ENCODE data around the gene HCAR3. TPM values are rescaled to one million over a fixed set of nuclear protein-coding genes. Genes with fewer than 3 reads are reported as not detected.

The HCAR3 gene
- total RNA-seq, 4 donors from 2014 or later: 5.3 to 19.1 (median 14.3) TPM

DNA sequence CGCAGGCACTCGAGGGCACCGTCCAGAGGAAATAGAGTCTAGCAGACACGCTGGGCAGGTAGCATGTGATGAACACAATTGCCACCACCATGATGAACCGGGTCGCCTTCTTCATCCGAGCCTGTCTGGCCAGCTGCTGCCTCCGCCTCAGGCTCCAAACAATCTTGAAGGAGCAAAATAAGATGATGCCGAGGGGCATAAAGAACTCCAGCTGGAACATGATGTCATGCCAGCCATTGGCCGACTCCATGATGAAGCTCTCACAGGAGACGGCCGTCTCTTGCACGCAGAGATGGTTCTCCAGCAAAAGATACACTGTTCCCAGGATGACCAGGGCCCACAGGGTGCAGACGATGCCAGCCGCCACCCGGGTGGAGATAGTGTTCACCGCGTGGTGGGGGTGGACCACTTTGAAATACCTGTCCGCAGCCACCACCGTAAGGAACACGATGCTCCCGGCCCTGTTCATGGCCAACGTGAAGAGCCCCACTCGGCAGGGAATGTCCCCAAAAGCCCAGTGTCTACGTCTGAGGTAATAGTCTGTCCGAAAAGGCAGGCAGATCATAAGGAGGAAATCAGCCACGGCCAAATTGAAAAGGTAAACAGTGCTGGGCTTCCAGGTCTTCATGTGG, 13.1 kb upstream of the HCAR3 start:
- Histone ChIP-seq H3K4me3 (no peak overlapping the region), H3K27ac (no peak overlapping the region), H3K36me3 (no peaks in the 10 kb centered on the region), H3K4me1 (peaks cover 12% of the 10 kb centered on the region), H3K9me3 (no peaks in the 10 kb centered on the region), H3K27me3 (no peaks in the 10 kb centered on the region)
- DNase-seq (ENCODE audit: low spot score in 2 of 2): no peak
- no peak for TF ChIP-seq POLR2AphosphoS5 (IDR thresholded peaks at IDR 0.05)
- WGBS: 87% methylated on average over 27 of the region's 27 CpGs

- H3K4me1 ChIP-seq: peaks cover 17% of the 10 kb centered on the region
- H3K36me3 ChIP-seq: no peaks in the 10 kb centered on the region
- H3K4me3 ChIP-seq: no peak overlapping the region
- no peaks in the 10 kb centered on the region for H3K27me3 ChIP-seq
- TF ChIP-seq EP300 (IDR thresholded peaks at IDR 0.05) (no peak), POLR2A (IDR thresholded peaks at IDR 0.05) (no peak), CTCF (IDR thresholded peaks at IDR 0.05) (no peak), POLR2AphosphoS5 (IDR thresholded peaks at IDR 0.05) (no peak)
- 31% methylated on average over 5 of the region's 5 CpGs for WGBS
- H3K9me3 ChIP-seq: no peaks in the 10 kb centered on the region
- H3K27ac ChIP-seq: no peak overlapping the region
- no peak for DNase-seq (ENCODE audit: low spot score in 2 of 2)
These were observed 9.5 kb upstream of the HCAR3 start for GRCh38 chr12:122726080-122726558.

GRCh38 chr12:122725452-122726079, 9.0 kb upstream of the HCAR3 start:
- TF ChIP-seq POLR2AphosphoS5 (IDR thresholded peaks at IDR 0.05): no peak
- no peak for TF ChIP-seq POLR2A (IDR thresholded peaks at IDR 0.05)
- no peak for TF ChIP-seq EP300 (IDR thresholded peaks at IDR 0.05)
- no peak for TF ChIP-seq CTCF (IDR thresholded peaks at IDR 0.05)
- H3K4me1 ChIP-seq: peaks cover 22% of the 10 kb centered on the region

GRCh38 chr12:122724641-122725243, 8.1 kb upstream of the HCAR3 start:
- H3K4me1 ChIP-seq: peaks cover 29% of the 10 kb centered on the region
- H3K9me3 ChIP-seq: no peaks in the 10 kb centered on the region
- no peak for DNase-seq (ENCODE audit: low spot score in 2 of 2)
- WGBS: 89% methylated on average over 12 of the region's 12 CpGs
- no peak overlapping the region for H3K27ac ChIP-seq
- no peaks in the 10 kb centered on the region for H3K36me3 ChIP-seq
- no peak for TF ChIP-seq POLR2A (IDR thresholded peaks at IDR 0.05)
- no peak for TF ChIP-seq POLR2AphosphoS5 (IDR thresholded peaks at IDR 0.05)
- no peak for TF ChIP-seq CTCF (IDR thresholded peaks at IDR 0.05)
- TF ChIP-seq EP300 (IDR thresholded peaks at IDR 0.05): no peak
- no peaks in the 10 kb centered on the region for H3K27me3 ChIP-seq
- no peak overlapping the region for H3K4me3 ChIP-seq

More at GRCh38 chr12:122725452-122726079, 9.0 kb upstream of the HCAR3 start:
- 72% methylated on average over 6 of the region's 6 CpGs for WGBS
- Histone ChIP-seq H3K36me3 (no peaks in the 10 kb centered on the region), H3K9me3 (no peaks in the 10 kb centered on the region), H3K4me3 (no peak overlapping the region), H3K27me3 (no peaks in the 10 kb centered on the region), H3K27ac (no peak overlapping the region)
- no peak for DNase-seq (ENCODE audit: low spot score in 2 of 2)

GRCh38 chr12:122722387-122722786, 5.8 kb upstream of the HCAR3 start:
- Histone ChIP-seq H3K36me3 (no peaks in the 10 kb centered on the region), H3K4me3 (no peak overlapping the region), H3K4me1 (peaks cover 29% of the 10 kb centered on the region), H3K27ac (no peak overlapping the region), H3K9me3 (no peaks in the 10 kb centered on the region), H3K27me3 (no peaks in the 10 kb centered on the region)
- no peak for TF ChIP-seq EP300 (IDR thresholded peaks at IDR 0.05)
- no peak for TF ChIP-seq CTCF (IDR thresholded peaks at IDR 0.05)
- TF ChIP-seq POLR2AphosphoS5 (IDR thresholded peaks at IDR 0.05): no peak
- TF ChIP-seq POLR2A (IDR thresholded peaks at IDR 0.05): no peak
- no peak for DNase-seq (ENCODE audit: low spot score in 2 of 2)
- WGBS: 70% methylated on average over 1 of the region's 1 CpG
